Neural crest cell (in vitro differentiated cells): ENCODE measurements around the gene DNM3. TPM values are rescaled to one million over a fixed set of nuclear protein-coding genes. Genes with fewer than 3 reads are reported as not detected.

Experiments used
- DNase-seq: peaks from one replicate; pipeline ENCODE4 v3.0.0; 2021; ENCODE audit warnings: low read depth, mixed read lengths, low spot score
- H3K27ac Mint-ChIP-seq: one replicate; pipeline ENCODE4 v1.8.0; 2021; ENCODE audit warnings: mild to moderate bottlenecking, mixed read lengths; ENCODE audit not compliant: unreplicated experiment
- H3K27me3 Mint-ChIP-seq: 2 replicates; pipeline ENCODE4 v1.8.0; 2021; ENCODE audit warnings: low read depth, mild to moderate bottlenecking, mixed read lengths
- H3K36me3 Mint-ChIP-seq: 2 replicates; pipeline ENCODE4 v1.8.0; 2021; ENCODE audit warnings: low read depth, mild to moderate bottlenecking, mixed read lengths
- H3K4me1 Mint-ChIP-seq: 2 replicates; pipeline ENCODE4 v1.8.0; 2021; ENCODE audit warnings: mixed read lengths
- H3K4me3 Mint-ChIP-seq: one replicate; pipeline ENCODE4 v1.8.0; 2021; ENCODE audit warnings: mild to moderate bottlenecking, mixed read lengths
- H3K9me3 Mint-ChIP-seq: 2 replicates; pipeline ENCODE4 v1.8.0; 2021; ENCODE audit warnings: mixed read lengths
- CTCF ChIP-seq: fragments of 200-600 bp; sonication (generic); conservative IDR thresholded peaks from 2 replicates; pipeline ENCODE4 v1.5.0; 2021; ENCODE audit warnings: antibody characterized with exemption, mild to moderate bottlenecking
- total RNA-seq: library from RNA; stranded (reverse); gene quantifications from 2 replicates; pipeline ENCODE4 v1.2.1, GENCODE V29; 2021

DNM3 gene
- total RNA-seq, 1 donor from 2014 or later = 3.5 TPM

- no peak for TF ChIP-seq CTCF
- H3K4me1 Mint-ChIP-seq = peaks cover 23% of the 10 kb centered on the region
- no peaks in the 10 kb centered on the region for H3K9me3 Mint-ChIP-seq
- H3K27me3 Mint-ChIP-seq = no peaks in the 10 kb centered on the region
- DNase-seq = no peak
- H3K36me3 Mint-ChIP-seq = no peaks in the 10 kb centered on the region
- no peak overlapping the region for H3K27ac Mint-ChIP-seq
- no peak overlapping the region for H3K4me3 Mint-ChIP-seq
Measured at GRCh38 chr1:172450524-172450885, 609.2 kb downstream of the DNM3 start.

- no peaks in the 10 kb centered on the region for H3K9me3 Mint-ChIP-seq
Measured at GRCh38 chr1:172451002-172451443, 609.7 kb downstream of the DNM3 start.

GRCh38 chr1:172452536-172453152, 611.3 kb downstream of the DNM3 start:
- H3K9me3 Mint-ChIP-seq = no peaks in the 10 kb centered on the region
- H3K4me1 Mint-ChIP-seq = peaks cover 23% of the 10 kb centered on the region

More at GRCh38 chr1:172451002-172451443, 609.7 kb downstream of the DNM3 start:
- DNase-seq = no peak
- TF ChIP-seq CTCF = no peak
- no peak overlapping the region for H3K4me3 Mint-ChIP-seq
- H3K4me1 Mint-ChIP-seq = peaks cover 23% of the 10 kb centered on the region
- H3K27ac Mint-ChIP-seq = peak overlapping the region; percentile 68
- no peaks in the 10 kb centered on the region for H3K36me3 Mint-ChIP-seq
- H3K27me3 Mint-ChIP-seq = no peaks in the 10 kb centered on the region

GRCh38 chr1:172453153-172453545, 611.9 kb downstream of the DNM3 start:
- Mint-ChIP-seq H3K9me3 (no peaks in the 10 kb centered on the region), H3K27me3 (no peaks in the 10 kb centered on the region), H3K4me3 (no peak overlapping the region), H3K27ac (no peak overlapping the region), H3K4me1 (peaks cover 23% of the 10 kb centered on the region), H3K36me3 (no peaks in the 10 kb centered on the region)
- TF ChIP-seq CTCF = no peak
- DNase-seq = no peak

More at GRCh38 chr1:172452536-172453152, 611.3 kb downstream of the DNM3 start:
- H3K4me3 Mint-ChIP-seq = no peak overlapping the region
- DNase-seq = no peak
- no peak overlapping the region for H3K27ac Mint-ChIP-seq
- TF ChIP-seq CTCF = no peak
- H3K36me3 Mint-ChIP-seq = no peaks in the 10 kb centered on the region
- no peaks in the 10 kb centered on the region for H3K27me3 Mint-ChIP-seq

GRCh38 chr1:172453607-172454006, 612.3 kb downstream of the DNM3 start:
- no peak overlapping the region for H3K4me3 Mint-ChIP-seq
- H3K9me3 Mint-ChIP-seq = no peaks in the 10 kb centered on the region
- H3K4me1 Mint-ChIP-seq = peaks cover 23% of the 10 kb centered on the region
- no peaks in the 10 kb centered on the region for H3K27me3 Mint-ChIP-seq
- H3K27ac Mint-ChIP-seq = peak overlapping the region; percentile 59
- H3K36me3 Mint-ChIP-seq = no peaks in the 10 kb centered on the region
- TF ChIP-seq CTCF = no peak
- no peak for DNase-seq
